ENCODE data around the gene C4A. TPM values are rescaled to one million over a fixed set of nuclear protein-coding genes. Genes with fewer than 3 reads are reported as not detected.

C4A gene
- total and polyA plus RNA-seq, 2 of the 13 experiments (the other 11 are each of a cell fraction or from before 2014, with no cell fraction given), result 165 to 478 TPM

- TF ChIP-seq ZNF709 (CRISPR knock-in tag; IDR thresholded peaks at IDR 0.05) (peak; percentile 60; the same call in 1 of the 2 replicates), NFATC3 (CRISPR knock-in tag; IDR thresholded peaks at IDR 0.05) (0 out of 2 replicates have a peak, but pooled peaks have one; percentile 86)
Measured at GRCh38 chr6:31958741-31959739, 22.8 kb upstream of the C4A start, which contains the start of the genes NELFE and SKIC2 (continued).

GRCh38 chr6:31961616-31962015 lies 20.2 kb upstream of the C4A start:
- no peak for DNase-seq (ENCODE audit: low spot score)
- no peak overlapping the region for H3K4me3 ChIP-seq (replicated peaks in 1 of 3; ENCODE audit: insufficient read depth in 1 of 3, low read depth in 2 of 3, low read length in 3 of 3)
- POLR2A ChIA-PET, result interaction anchor here (7.7 kb wide), 1 partner anchor 8 kb away, joined by 142 read pairs; the partner anchor contains the start of gene DXO
- H3K4me2 ChIP-seq (ENCODE audit: low read depth, low read length), result no peak overlapping the region
- FAIRE-seq, result no peak
- no peak for ATAC-seq
- H2AFZ ChIP-seq (ENCODE audit: low read length), result no peak overlapping the region
- peaks cover 39% of the 10 kb centered on the region for H3K79me2 ChIP-seq (ENCODE audit: insufficient read depth, low read length)
- no peak overlapping the region for H3K9ac ChIP-seq (ENCODE audit: insufficient read depth, low read depth, low read length)
- intact Hi-C loops (cut with micrococcal nuclease; ENCODE audit: unreplicated experiment), result no loop called here
- no peaks in the 10 kb centered on the region for H4K20me1 ChIP-seq (ENCODE audit: insufficient read depth, low read length)
- 98% methylated on average over 12 of the region's 12 CpGs for WGBS (ENCODE audit: low lambda C conversion rate)
- H3K27me3 ChIP-seq (ENCODE audit: control insufficient read depth in 1 of 2, insufficient read depth in 2 of 2, low read length in 2 of 2), result no peaks in the 10 kb centered on the region; a peak in 1 of 5 replicates
- H3K27ac ChIP-seq (ENCODE audit: extremely low read length, insufficient read depth, low read length), result no peak overlapping the region
- CTCF ChIA-PET (ENCODE audit: low intra/inter-chr PET ratio, low total read pairs), result no interaction called here
- TF ChIP-seq ISL2 (CRISPR knock-in tag; IDR thresholded peaks at IDR 0.05), result no peak
- no peaks in the 10 kb centered on the region for H3K9me3 ChIP-seq (ENCODE audit: low read length)
- in situ Hi-C loops (cut with HindIII; ENCODE audit: extremely low pct_ligation_motif_present, low pct_unique_long_range_greater_than_20kb), result no loop called here
- H3K36me3 ChIP-seq (replicated peaks in 1 of 2; ENCODE audit: control insufficient read depth in 1 of 2, insufficient read depth in 2 of 2, low read length in 2 of 2), result peaks cover 41 to 70% of the 10 kb centered on the region in 2 experiments
- BruUV-seq (replicated peaks), result no TSS peak
- H3K4me1 ChIP-seq (ENCODE audit: insufficient read depth, low read length), result peaks cover 31% of the 10 kb centered on the region

GRCh38 chr6:31963921-31964320 lies 17.9 kb upstream of the C4A start:
- no peaks in the 10 kb centered on the region for H4K20me1 ChIP-seq (ENCODE audit: insufficient read depth, low read length)
- no peaks in the 10 kb centered on the region; a peak in 1 of 5 replicates for H3K27me3 ChIP-seq (ENCODE audit: control insufficient read depth in 1 of 2, insufficient read depth in 2 of 2, low read length in 2 of 2)
- peaks cover 19% of the 10 kb centered on the region for H3K79me2 ChIP-seq (ENCODE audit: insufficient read depth, low read length)
- no peak overlapping the region for H3K4me2 ChIP-seq (ENCODE audit: low read depth, low read length)
- H3K9me3 ChIP-seq (ENCODE audit: low read length), result no peaks in the 10 kb centered on the region
- ATAC-seq (no peak), FAIRE-seq (no peak), DNase-seq (ENCODE audit: low spot score) (no peak)
- H3K36me3 ChIP-seq (replicated peaks in 1 of 2; ENCODE audit: control insufficient read depth in 1 of 2, insufficient read depth in 2 of 2, low read length in 2 of 2), result peaks cover 52 to 85% of the 10 kb centered on the region in 2 experiments
- no peak for TF ChIP-seq ZSCAN20 (CRISPR knock-in tag; IDR thresholded peaks at IDR 0.05; ENCODE audit: borderline replicate concordance)
- TF ChIP-seq AGO2 (optimal IDR thresholded peaks at IDR 0.05; ENCODE audit: low read depth, low read length), result peak; percentile 40
- 0 out of 2 replicates have a peak, but pooled peaks have one; percentile 17 for TF ChIP-seq ZNF687 (CRISPR knock-in tag; IDR thresholded peaks at IDR 0.05)
- TF ChIP-seq RBFOX2 (IDR thresholded peaks at IDR 0.05; ENCODE audit: low read depth, low read length), result 0 out of 2 replicates have a peak, but pooled peaks have one; percentile 42
- no peak overlapping the region for H3K27ac ChIP-seq (ENCODE audit: extremely low read length, insufficient read depth, low read length)
- intact Hi-C loops (cut with micrococcal nuclease; ENCODE audit: unreplicated experiment) (no loop called here), in situ Hi-C loops (cut with HindIII; ENCODE audit: extremely low pct_ligation_motif_present, low pct_unique_long_range_greater_than_20kb) (no loop called here)
- H3K4me1 ChIP-seq (ENCODE audit: insufficient read depth, low read length), result peaks cover 16% of the 10 kb centered on the region
- no peak overlapping the region for H2AFZ ChIP-seq (ENCODE audit: low read length)
- BruUV-seq (replicated peaks), result no TSS peak
- H3K4me3 ChIP-seq (replicated peaks in 1 of 3; ENCODE audit: insufficient read depth in 1 of 3, low read depth in 2 of 3, low read length in 3 of 3), result no peak overlapping the region
- CTCF ChIA-PET (ENCODE audit: low intra/inter-chr PET ratio, low total read pairs), result no interaction called here
- POLR2A ChIA-PET, result interaction anchor here (1.0 to 7.7 kb wide), 3 partner anchors 6 to 18 kb away, joined by 4 to 142 read pairs (median 5); partner anchors contain the start of genes CFB and DXO
- no peak overlapping the region for H3K9ac ChIP-seq (ENCODE audit: insufficient read depth, low read depth, low read length)
- 95% methylated on average over 19 of the region's 19 CpGs for WGBS (ENCODE audit: low lambda C conversion rate)

Data from HepG2 (cell line).